Heart right ventricle (tissue), 16 donors: ENCODE results near the gene PPP1R26. TPM values are rescaled to one million over a fixed set of nuclear protein-coding genes. Genes with fewer than 3 reads are reported as not detected.

Experiments
- ATAC-seq, 8 donors: fragments of 200-7000 bp; cut with Tn5 transposase; one replicate each; pipeline ENCODE4 v1.9.1; 2020; ENCODE audit warnings: mild to moderate bottlenecking in 8 of 8, moderate library complexity in 8 of 8, moderate number of reproducible peaks in 1 of 8
- DNase-seq, 2 donors: peaks; one replicate each; pipeline ENCODE4 v3.0.0-alpha.2; 2020
- H3K27ac ChIP-seq, 10 donors: fragments of 200-600 bp; sonication (generic) in 2 of 10; one replicate each; pipeline versions ENCODE4 v1.5.0 to v1.8.0; 2020 to 2022; ENCODE audit warnings: mild to moderate bottlenecking in 3 of 10
- H3K27me3 ChIP-seq, 7 donors: fragments of 200-600 bp; one replicate each; pipeline ENCODE4 v1.8.0; 2021 to 2022; ENCODE audit warnings: mild to moderate bottlenecking in 2 of 7
- H3K36me3 ChIP-seq, 9 donors: fragments of 200-600 bp; sonication (generic) in 1 of 9; one replicate each; pipeline versions ENCODE4 v1.5.0 to v1.8.0; 2020 to 2022; ENCODE audit warnings: mild to moderate bottlenecking in 2 of 9
- H3K4me1 ChIP-seq, 9 donors: fragments of 200-600 bp; sonication (generic) in 1 of 9; one replicate each; pipeline versions ENCODE4 v1.5.0 to v1.8.0; 2020 to 2022; ENCODE audit warnings: mild to moderate bottlenecking in 4 of 9
- H3K4me3 ChIP-seq, 10 donors: fragments of 200-600 bp; sonication (generic) in 2 of 10; one replicate each; pipeline versions ENCODE4 v1.5.0 to v1.8.0; 2020 to 2022; ENCODE audit warnings: mild to moderate bottlenecking in 7 of 10, moderate library complexity in 2 of 10
- H3K9me3 ChIP-seq, 11 donors: fragments of 200-600 bp in 10 of 11; sonication (generic) in 2 of 11; one replicate each; pipeline versions ENCODE4 v1.5.0 to v1.8.0; 2013 to 2022; ENCODE audit warnings: mild to moderate bottlenecking in 2 of 11, control low read depth in 1 of 11, moderate library complexity in 1 of 11
- WGBS, 2 donors: extraction: QIAGEN DNeasy Blood & Tissue Kit; methylation state at CpG; one replicate each; pipeline ENCODE4 v1.1.7; 2013; ENCODE audit warnings: inconsistent platforms in 1 of 2; 5-methylcytosine and 5-hydroxymethylcytosine counted together
- intact Hi-C, 10 donors: fragments of 100-400 bp; cut with DNase I; formaldehyde crosslinking; loops; one replicate each; pipeline versions ENCODE4 v1.11.1 to v1.14.2; 2022
- polyA plus RNA-seq, 2 donors: library from polyadenylated mRNA; stranded (reverse); fragments of 200-250 nt; gene quantifications; one replicate each; pipeline ENCODE4 v1.2.3, GENCODE V29; 2013
- total RNA-seq, 10 donors: library from RNA; stranded (reverse); fragmentation: NEBNext Ultra II Directional in 3 of 10; extraction: Animal tissue kit (Norgen Biotek cat#: 25700) in 3 of 10; gene quantifications; one replicate each; pipeline versions ENCODE4 v1.2.1 to v1.2.4, GENCODE V29; 2021 to 2023
- TF ChIP-seq, protein P1 (sequence below), 9 donors: fragments of 200-600 bp; sonication (generic) in 2 of 9; IDR thresholded peaks; one replicate each; pipeline versions ENCODE4 v1.5.0 to v1.8.0; 2021 to 2022; ENCODE audit warnings: antibody characterized with exemption in 9 of 9, mild to moderate bottlenecking in 5 of 9, moderate library complexity in 1 of 9
- donor health status: Arrhythmogenic right ventricular cardiomyopathy.
- donor health status: ischemic (EF 13 %, LVEDD 7.1; RV severe dilation, severe dysfunction).
- donor health status: healthy with polysubstance abuse.
- donor health status: DM: no; HTN: yes; CAD: no.
- donor health status: DM: no; HTN: no; CAD: no.
- donor health status: ischemic (EF 25% LVEDD 6.9; RV normal size, moderate dysfunction).
- donor health status: ischemic (EF 25% LVEDD 5.7; RV mildly dilated, moderate dysfunction).
- donor health status: healthy.
- donor health status: DM: yes; HTN: yes; CAD: no.
- donor health status: Ischemic cardiomyopathy.
- donor health status: ischemic (EF 35%, LVEDD 5.7; RV mildly dilated, moderate dysfunction).
- donor health status: nonischemic (EF 11% LVEDD 7.7; RV severe dilation, severe dysfunction).
- donor health status: DM: yes; HTN: yes; CAD: no.
- donor health status: PGD.
- donor health status: ischemic (EF 29% LVEDD 5.4; RV normal size, mild dysfunction).
- donor health status: nonischemic (EF 23%, LVEDD 6.1; RV moderate dilation, normal function).

The PPP1R26 gene
- total and polyA plus RNA-seq, 12 donors: 7.5 to 26.7 (median 20.6) TPM

DNA sequence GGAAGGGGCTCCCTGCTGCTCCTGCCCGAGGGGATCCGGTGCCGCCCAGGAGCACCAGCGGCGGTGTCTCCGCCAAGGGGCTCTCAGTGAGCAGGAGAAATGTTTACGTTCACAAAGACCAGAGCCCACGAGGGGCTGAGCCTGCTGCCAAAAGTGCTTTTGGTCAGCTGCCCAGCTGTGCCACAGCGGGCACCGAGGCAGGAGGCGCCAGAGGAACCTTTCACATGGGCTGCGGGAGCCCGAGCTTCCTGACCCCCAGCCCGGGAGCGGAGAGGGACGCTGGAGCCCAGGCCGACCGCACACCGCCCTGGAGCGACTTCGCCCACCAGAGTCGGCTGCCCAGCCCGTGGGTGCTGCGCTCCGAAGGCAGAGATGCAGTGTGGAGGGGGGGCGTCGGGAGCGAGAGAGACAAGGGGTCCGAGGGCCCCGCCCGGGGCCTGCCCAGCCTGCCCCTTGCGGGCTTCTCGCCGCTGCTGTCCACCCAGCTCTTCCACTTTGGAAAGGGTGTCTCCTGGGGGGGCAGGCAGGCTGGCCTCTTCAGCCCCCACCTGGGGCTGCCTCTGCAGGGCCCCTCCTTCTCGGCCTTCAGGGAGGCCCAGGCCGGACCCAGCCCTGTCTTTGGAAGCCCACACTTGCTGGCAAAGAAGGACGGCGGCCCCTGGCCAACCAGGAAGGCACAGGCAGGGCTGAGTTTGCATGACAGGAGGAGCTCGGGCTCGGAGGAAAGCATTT is 7.9 kb downstream of the PPP1R26 start:
- Histone ChIP-seq H3K36me3 (peaks cover 0 to 73% (median 21%) of the 10 kb centered on the region in 9 donors), H3K4me1 (no peaks in the 10 kb centered on the region), H3K27ac (no peak overlapping the region), H3K27me3 (no peaks in the 10 kb centered on the region), H3K4me3 (no peak overlapping the region), H3K9me3 (no peaks in the 10 kb centered on the region)
- 92 to 94% methylated on average over 40 of the region's 40 CpGs for WGBS, 2 donors
- TF ChIP-seq, protein P1, sequence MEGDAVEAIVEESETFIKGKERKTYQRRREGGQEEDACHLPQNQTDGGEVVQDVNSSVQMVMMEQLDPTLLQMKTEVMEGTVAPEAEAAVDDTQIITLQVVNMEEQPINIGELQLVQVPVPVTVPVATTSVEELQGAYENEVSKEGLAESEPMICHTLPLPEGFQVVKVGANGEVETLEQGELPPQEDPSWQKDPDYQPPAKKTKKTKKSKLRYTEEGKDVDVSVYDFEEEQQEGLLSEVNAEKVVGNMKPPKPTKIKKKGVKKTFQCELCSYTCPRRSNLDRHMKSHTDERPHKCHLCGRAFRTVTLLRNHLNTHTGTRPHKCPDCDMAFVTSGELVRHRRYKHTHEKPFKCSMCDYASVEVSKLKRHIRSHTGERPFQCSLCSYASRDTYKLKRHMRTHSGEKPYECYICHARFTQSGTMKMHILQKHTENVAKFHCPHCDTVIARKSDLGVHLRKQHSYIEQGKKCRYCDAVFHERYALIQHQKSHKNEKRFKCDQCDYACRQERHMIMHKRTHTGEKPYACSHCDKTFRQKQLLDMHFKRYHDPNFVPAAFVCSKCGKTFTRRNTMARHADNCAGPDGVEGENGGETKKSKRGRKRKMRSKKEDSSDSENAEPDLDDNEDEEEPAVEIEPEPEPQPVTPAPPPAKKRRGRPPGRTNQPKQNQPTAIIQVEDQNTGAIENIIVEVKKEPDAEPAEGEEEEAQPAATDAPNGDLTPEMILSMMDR (IDR thresholded peaks at IDR 0.05): no peak
- ATAC-seq (no peak), DNase-seq (no peak)
- intact Hi-C loops: no loop called here

DNA sequence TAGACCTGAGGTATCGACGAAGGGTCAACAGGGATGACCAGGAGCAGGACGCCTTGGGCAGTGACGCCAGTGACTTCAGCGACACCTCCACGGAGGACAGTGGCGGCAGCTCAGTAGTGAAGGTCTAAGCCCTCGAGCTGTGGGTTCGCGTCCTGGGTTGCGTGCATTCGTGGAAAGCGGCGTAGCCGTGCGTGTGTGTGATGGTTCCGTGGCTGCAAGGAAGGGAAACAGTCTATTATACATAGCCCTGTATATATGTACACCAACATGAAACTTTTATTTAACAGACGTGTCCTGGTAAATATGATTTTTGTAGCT is 8.4 kb downstream of the PPP1R26 start:
- intact Hi-C loops: no loop called here
- WGBS, 2 donors: 96 to 98% methylated on average over 18 of the region's 18 CpGs
- TF ChIP-seq, protein P1 (IDR thresholded peaks at IDR 0.05): no peak
- Histone ChIP-seq H3K4me1 (no peaks in the 10 kb centered on the region), H3K27me3 (no peaks in the 10 kb centered on the region), H3K4me3 (no peak overlapping the region), H3K27ac (no peak overlapping the region), H3K36me3 (peaks cover 0 to 71% (median 21%) of the 10 kb centered on the region in 9 donors), H3K9me3 (no peaks in the 10 kb centered on the region)
- no peak for DNase-seq
- no peak for ATAC-seq

DNA sequence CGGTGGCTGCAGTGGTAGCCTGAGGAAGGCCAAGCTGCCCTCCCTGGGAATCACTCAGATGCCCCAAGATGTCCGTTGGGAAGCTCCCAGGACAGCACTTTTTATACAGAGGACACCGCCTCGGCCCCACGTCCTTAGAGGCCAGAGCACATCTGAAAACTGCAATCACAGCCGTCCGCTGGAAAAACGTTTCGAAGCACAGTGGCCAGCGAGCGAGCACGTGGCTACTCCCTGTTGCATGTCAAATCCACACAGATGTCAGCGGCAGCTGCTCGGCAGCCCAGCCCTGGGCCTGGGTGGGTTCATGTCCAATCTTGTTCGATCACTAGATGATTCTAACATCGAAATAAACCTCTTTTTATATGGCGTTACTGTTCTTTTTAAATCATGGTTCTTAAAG is 8.9 kb downstream of the PPP1R26 start:
- Histone ChIP-seq H3K4me1 (no peaks in the 10 kb centered on the region), H3K36me3 (peaks cover 0 to 66% (median 21%) of the 10 kb centered on the region in 9 donors), H3K9me3 (no peaks in the 10 kb centered on the region), H3K27ac (no peak overlapping the region), H3K27me3 (no peaks in the 10 kb centered on the region), H3K4me3 (no peak overlapping the region)
- DNase-seq (no peak), ATAC-seq (no peak)
- intact Hi-C loops: no loop called here
- WGBS, 2 donors: 86 to 91% methylated on average over 17 of the region's 17 CpGs
- TF ChIP-seq, protein P1 (IDR thresholded peaks at IDR 0.05): no peak

DNA sequence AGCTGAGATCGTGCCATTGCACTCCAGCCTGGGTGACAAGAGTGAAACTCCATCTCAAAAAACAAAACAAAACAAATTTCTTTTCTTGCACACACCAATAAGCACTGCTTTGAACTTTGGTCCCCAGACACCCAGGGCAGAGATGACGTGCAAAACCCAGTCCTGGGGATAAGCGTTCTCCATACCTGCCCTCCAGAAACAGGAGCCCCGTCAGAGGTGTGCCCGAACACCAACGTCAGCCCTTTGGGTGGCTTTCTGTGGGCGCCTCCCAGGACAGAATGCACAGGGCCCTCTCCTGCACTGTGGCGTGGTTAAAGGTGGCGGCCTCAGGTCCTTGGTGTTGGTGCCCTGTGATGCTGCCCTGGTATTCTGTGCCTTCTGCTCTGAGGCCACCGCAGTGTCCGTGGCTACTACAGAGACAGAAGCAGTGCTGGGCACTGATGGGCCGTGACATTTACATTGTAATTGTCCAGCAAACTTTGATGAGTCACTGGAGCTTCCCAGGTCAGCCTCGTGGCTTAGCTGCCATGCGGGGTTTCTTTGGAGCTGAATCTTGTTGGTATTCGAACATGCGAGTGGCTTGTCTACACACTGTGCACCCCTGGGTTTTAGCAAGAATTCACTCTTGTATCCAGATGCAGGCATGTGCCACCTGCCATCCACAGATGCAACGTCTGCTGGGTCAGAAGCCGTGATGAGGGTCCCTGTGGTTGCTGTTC is 9.8 kb downstream of the PPP1R26 start:
- Histone ChIP-seq H3K4me1 (no peaks in the 10 kb centered on the region), H3K9me3 (no peaks in the 10 kb centered on the region), H3K4me3 (no peak overlapping the region), H3K27ac (no peak overlapping the region), H3K27me3 (no peaks in the 10 kb centered on the region), H3K36me3 (peaks cover 0 to 58% (median 15%) of the 10 kb centered on the region in 9 donors)
- 88 to 89% methylated on average over 18 of the region's 18 CpGs for WGBS, 2 donors
- intact Hi-C loops: no loop called here
- ATAC-seq: no peak
- DNase-seq: no peak
- TF ChIP-seq, protein P1 (IDR thresholded peaks at IDR 0.05): no peak
